WERI-Rb-1 (cell line): ENCODE results near the gene LIPG.
A peak's percentile ranks its signal among the peaks of the same experiment; 100 is the strongest.

Source experiments
- DNase-seq: peaks from one replicate; pipeline ENCODE4 v3.0.0-alpha.2; 2020
- H3K27ac ChIP-seq: fragments of 250-450 bp; sonication (Bioruptor Pico); 2 replicates; pipeline ENCODE4 v1.5.1; 2020; ENCODE audit warnings: mild to moderate bottlenecking, moderate library complexity
- H3K27me3 ChIP-seq: fragments of 250-450 bp; sonication (Bioruptor Pico); 2 replicates; pipeline ENCODE4 v1.5.1; 2021; ENCODE audit warnings: mild to moderate bottlenecking, low read depth, moderate library complexity; ENCODE audit not compliant: insufficient read depth, severe bottlenecking
- H3K36me3 ChIP-seq: fragments of 250-450 bp; sonication (Bioruptor Pico); 2 replicates; pipeline ENCODE4 v1.5.1; 2020; ENCODE audit warnings: mild to moderate bottlenecking, moderate library complexity
- H3K4me3 ChIP-seq: 2 replicates; pipeline ENCODE4 v1.5.1; 2011; ENCODE audit warnings: low read depth, mild to moderate bottlenecking, control low read depth, low read length
- H3K9me3 ChIP-seq: fragments of 250-450 bp; sonication (Bioruptor Pico); 2 replicates; pipeline ENCODE4 v1.5.1; 2021; ENCODE audit warnings: mild to moderate bottlenecking, moderate library complexity; ENCODE audit not compliant: severe bottlenecking
- CTCF ChIP-seq: IDR thresholded peaks from 2 replicates; pipeline ENCODE4 v1.5.1; 2011; ENCODE audit warnings: low read depth, mild to moderate bottlenecking, control low read depth, inconsistent platforms, low read length

Gene LIPG

GRCh38 chr18:49564518-49564834 is 2.6 kb downstream of the LIPG start:
- Histone ChIP-seq H3K27ac (no peak overlapping the region), H3K4me3 (no peak overlapping the region)

GRCh38 chr18:49565101-49565500 is 3.2 kb downstream of the LIPG start:
- no peak for TF ChIP-seq CTCF
- Histone ChIP-seq H3K36me3 (no peaks in the 10 kb centered on the region), H3K27ac (no peak overlapping the region), H3K27me3 (peaks cover 27% of the 10 kb centered on the region), H3K4me3 (no peak overlapping the region), H3K9me3 (no peaks in the 10 kb centered on the region)
- no peak for DNase-seq

More at GRCh38 chr18:49564518-49564834, 2.6 kb downstream of the LIPG start:
- no peak for DNase-seq
- H3K36me3 ChIP-seq, result no peaks in the 10 kb centered on the region
- no peak for TF ChIP-seq CTCF
- peaks cover 29% of the 10 kb centered on the region for H3K27me3 ChIP-seq
- H3K9me3 ChIP-seq, result no peaks in the 10 kb centered on the region

- H3K27me3 ChIP-seq, result peaks cover 21% of the 10 kb centered on the region
- no peak overlapping the region for H3K4me3 ChIP-seq
- H3K36me3 ChIP-seq, result no peaks in the 10 kb centered on the region
- H3K9me3 ChIP-seq, result no peaks in the 10 kb centered on the region
- H3K27ac ChIP-seq, result no peak overlapping the region
- peak; percentile 45 for DNase-seq
- no peak for TF ChIP-seq CTCF
These were observed 3.8 kb downstream of the LIPG start for GRCh38 chr18:49565612-49566011.

GRCh38 chr18:49566217-49566770 is 4.4 kb downstream of the LIPG start:
- no peak overlapping the region for H3K4me3 ChIP-seq
- H3K27ac ChIP-seq, result no peak overlapping the region
- H3K36me3 ChIP-seq, result no peaks in the 10 kb centered on the region
- no peak for TF ChIP-seq CTCF
- peaks cover 15% of the 10 kb centered on the region for H3K27me3 ChIP-seq
- no peak for DNase-seq
- H3K9me3 ChIP-seq, result no peaks in the 10 kb centered on the region

GRCh38 chr18:49566985-49567384 is 5.1 kb downstream of the LIPG start:
- Histone ChIP-seq H3K36me3 (no peaks in the 10 kb centered on the region), H3K4me3 (no peak overlapping the region), H3K27ac (no peak overlapping the region), H3K27me3 (peaks cover 8% of the 10 kb centered on the region), H3K9me3 (no peaks in the 10 kb centered on the region)
- no peak for DNase-seq
- no peak for TF ChIP-seq CTCF

- no peak for TF ChIP-seq CTCF
- no peaks in the 10 kb centered on the region for H3K9me3 ChIP-seq
- no peaks in the 10 kb centered on the region for H3K27me3 ChIP-seq
- DNase-seq, result no peak
- H3K27ac ChIP-seq, result no peak overlapping the region
- H3K4me3 ChIP-seq, result no peak overlapping the region
- H3K36me3 ChIP-seq, result no peaks in the 10 kb centered on the region
These were observed 7.9 kb downstream of the LIPG start for GRCh38 chr18:49569724-49570123.
